Skeletal muscle cell (primary cell): ENCODE measurements around the gene LCN6.

ENCODE experiments used
- DNase-seq: peaks from one replicate; pipeline ENCODE4 v3.0.0-alpha.2; 2010; ENCODE audit warnings: low read depth
- H3K4me3 ChIP-seq: 2 replicates; pipeline ENCODE4 v1.5.1; 2011; ENCODE audit warnings: low read depth, mild to moderate bottlenecking, control low read depth, low read length, moderate library complexity

LCN6 gene

GRCh38 chr9:136732444-136733178 lies 15.7 kb downstream of the LCN6 start:
- no peak overlapping the region for H3K4me3 ChIP-seq
- DNase-seq, result no peak

GRCh38 chr9:136729926-136730325 lies 18.4 kb downstream of the LCN6 start:
- H3K4me3 ChIP-seq, result no peak overlapping the region
- no peak for DNase-seq

- no peak for DNase-seq
- H3K4me3 ChIP-seq, result peak overlapping the region; percentile 99
Observed at GRCh38 chr9:136729144-136729543, 19.2 kb downstream of the LCN6 start.

GRCh38 chr9:136728548-136729123 lies 19.7 kb downstream of the LCN6 start:
- H3K4me3 ChIP-seq, result peak overlapping the region; percentile 99
- no peak for DNase-seq

GRCh38 chr9:136728080-136728547 lies 20.2 kb downstream of the LCN6 start:
- peak overlapping the region; percentile 99 for H3K4me3 ChIP-seq
- peak; percentile 70 for DNase-seq

GRCh38 chr9:136726631-136727191 lies 21.6 kb downstream of the LCN6 start:
- DNase-seq, result no peak
- peak overlapping the region; percentile 99 for H3K4me3 ChIP-seq

DNA sequence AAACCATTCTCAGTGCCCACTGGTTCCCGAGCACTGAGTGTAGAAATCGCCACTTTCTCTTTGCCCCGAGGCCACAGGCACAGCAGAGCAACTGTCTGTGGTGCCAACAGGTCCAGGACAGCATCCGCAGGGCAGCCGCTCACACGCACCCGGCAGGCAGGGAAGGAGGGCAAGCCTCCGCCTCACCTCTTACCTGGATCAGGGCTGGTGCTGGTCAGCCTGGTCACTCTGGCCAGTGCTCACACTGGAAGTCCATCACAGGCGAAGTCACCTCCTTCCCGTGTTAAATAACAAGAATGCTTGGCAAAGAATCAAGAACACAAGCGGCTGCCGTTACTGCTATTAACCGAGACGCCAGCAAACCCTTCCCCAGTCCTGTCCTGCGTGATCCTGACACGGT lies 22.2 kb downstream of the LCN6 start:
- peak overlapping the region; percentile 99 for H3K4me3 ChIP-seq
- DNase-seq, result no peak

DNA sequence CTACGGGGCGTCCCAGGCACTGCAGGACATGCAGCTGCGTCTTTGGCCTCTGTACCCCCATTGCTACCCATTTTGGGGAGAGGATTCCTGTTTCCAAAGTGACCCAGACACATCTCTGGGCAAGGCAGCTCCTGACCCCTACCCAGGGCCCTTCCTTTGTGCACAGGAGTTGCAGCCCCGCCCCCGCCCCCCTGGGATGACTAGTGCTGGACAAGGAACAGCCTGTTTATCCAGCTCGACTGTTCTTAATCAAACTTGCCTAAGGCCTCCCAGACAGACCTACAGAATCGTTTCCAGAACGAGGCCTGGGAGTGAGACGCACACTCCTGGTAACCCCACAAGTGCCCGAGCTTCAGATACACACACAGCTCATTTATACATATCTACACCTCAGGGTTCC lies 22.7 kb downstream of the LCN6 start:
- peak overlapping the region; percentile 99 for H3K4me3 ChIP-seq
- DNase-seq, result no peak

- DNase-seq, result no peak
- H3K4me3 ChIP-seq, result no peak overlapping the region
Observed at GRCh38 chr9:136724772-136725171, 23.6 kb downstream of the LCN6 start.

DNA sequence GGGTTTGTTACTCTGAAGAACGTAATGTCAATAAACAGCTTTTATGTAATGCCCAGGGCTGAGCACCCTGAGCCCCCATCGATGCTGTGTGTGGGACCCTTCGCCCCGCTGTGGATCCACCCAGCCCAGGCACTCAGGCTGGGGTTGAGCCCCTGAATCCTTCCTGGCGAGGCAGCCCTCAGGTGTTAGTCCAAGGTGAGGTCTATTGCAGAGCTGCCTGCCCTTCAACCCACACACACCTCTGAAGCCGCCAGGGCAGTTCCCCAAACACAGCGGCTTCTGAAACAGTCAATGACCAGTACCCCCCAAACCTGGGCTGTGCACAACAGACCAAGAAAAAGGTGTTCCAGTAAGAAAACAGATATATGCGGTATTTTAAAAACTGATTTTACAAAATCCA lies 24.3 kb downstream of the LCN6 start:
- no peak for DNase-seq
- H3K4me3 ChIP-seq, result no peak overlapping the region

GRCh38 chr9:136723362-136723976 lies 24.9 kb downstream of the LCN6 start:
- no peak for DNase-seq
- no peak overlapping the region for H3K4me3 ChIP-seq

DNA sequence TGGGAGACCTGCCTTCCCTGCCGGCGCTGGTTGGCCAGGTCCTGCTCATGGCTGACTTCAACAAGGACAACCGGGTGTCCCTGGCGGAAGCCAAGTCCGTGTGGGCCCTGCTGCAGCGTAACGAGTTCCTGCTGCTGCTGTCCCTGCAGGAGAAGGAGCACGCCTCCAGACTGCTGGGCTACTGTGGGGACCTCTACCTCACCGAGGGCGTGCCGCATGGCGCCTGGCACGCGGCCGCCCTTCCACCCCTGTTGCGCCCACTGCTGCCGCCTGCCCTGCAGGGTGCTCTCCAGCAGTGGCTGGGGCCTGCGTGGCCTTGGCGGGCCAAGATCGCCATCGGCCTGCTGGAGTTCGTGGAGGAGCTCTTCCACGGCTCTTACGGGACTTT lies 25.4 kb downstream of the LCN6 start:
- DNase-seq, result no peak
- no peak overlapping the region for H3K4me3 ChIP-seq

GRCh38 chr9:136722093-136722968 lies 26.0 kb downstream of the LCN6 start:
- DNase-seq, result no peak
- no peak overlapping the region for H3K4me3 ChIP-seq

GRCh38 chr9:136721339-136722092 lies 26.8 kb downstream of the LCN6 start:
- DNase-seq, result no peak
- no peak overlapping the region for H3K4me3 ChIP-seq

GRCh38 chr9:136720898-136721338 lies 27.4 kb downstream of the LCN6 start:
- H3K4me3 ChIP-seq, result no peak overlapping the region

GRCh38 chr9:136720251-136720897 lies 28.0 kb downstream of the LCN6 start:
- no peak for DNase-seq
- H3K4me3 ChIP-seq, result no peak overlapping the region

More at GRCh38 chr9:136720898-136721338, 27.4 kb downstream of the LCN6 start:
- DNase-seq, result no peak

DNA sequence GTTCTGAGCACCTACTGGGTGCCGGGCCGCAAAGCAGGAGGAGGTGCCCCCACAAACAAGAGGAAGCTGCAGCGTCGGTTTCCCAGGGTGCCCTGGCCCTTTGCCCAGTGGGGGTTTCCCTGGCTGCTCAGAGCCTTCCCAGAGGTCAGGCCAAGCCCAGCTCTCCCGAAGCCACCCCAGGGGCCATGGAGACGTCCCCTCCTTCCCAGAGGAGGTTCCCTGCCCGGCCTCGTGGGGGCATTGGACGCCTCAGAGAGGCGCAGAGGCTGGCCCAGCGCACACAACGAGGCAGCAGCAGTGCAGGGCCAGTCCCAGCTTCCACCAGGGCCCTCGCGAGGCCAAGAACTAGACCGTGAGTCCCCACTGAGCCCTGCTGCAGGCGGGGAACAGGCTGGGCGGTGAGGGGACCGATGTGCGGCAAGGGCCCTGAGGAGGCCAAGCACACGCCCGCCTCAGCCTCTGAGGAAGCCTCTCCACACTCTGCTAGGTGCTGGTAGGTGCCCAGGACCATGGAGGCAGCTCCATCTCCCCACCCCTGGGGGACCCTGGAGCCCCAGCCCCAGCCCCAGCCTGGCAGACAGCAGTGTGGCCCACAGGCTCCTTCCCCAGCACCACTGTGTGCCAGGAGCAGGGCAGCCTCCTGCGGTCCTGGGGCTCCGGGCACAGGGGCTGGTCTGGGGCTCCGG lies 29.0 kb downstream of the LCN6 start:
- no peak for DNase-seq
- no peak overlapping the region for H3K4me3 ChIP-seq
